ENCODE data around the gene RPS6KL1.

The RPS6KL1 gene

GRCh38 chr14:74922752-74923401 lies at the start of gene RPS6KL1:
Gene RPS6KL1 (minus strand): TSS chr14:74923260. CDS start chr14:74921541, 1,719 bp downstream.
- peak; percentile 80 for DNase-seq

GRCh38 chr14:74968811-74969210 lies 45.8 kb upstream of the RPS6KL1 start:
- DNase-seq: no peak

GRCh38 chr14:74965486-74966153 lies 42.6 kb upstream of the RPS6KL1 start:
- DNase-seq: no peak

GRCh38 chr14:74964787-74965485 lies 41.9 kb upstream of the RPS6KL1 start:
- DNase-seq: no peak

- DNase-seq: no peak
These were observed 40.7 kb upstream of the RPS6KL1 start for GRCh38 chr14:74963705-74964271.

- no peak for DNase-seq
These were observed 40.2 kb upstream of the RPS6KL1 start for GRCh38 chr14:74963178-74963704.

GRCh38 chr14:74962493-74962892 lies 39.4 kb upstream of the RPS6KL1 start:
- DNase-seq: no peak

GRCh38 chr14:74962046-74962445 lies 39.0 kb upstream of the RPS6KL1 start:
- DNase-seq: no peak

- DNase-seq: no peak
These were observed 38.3 kb upstream of the RPS6KL1 start for GRCh38 chr14:74961238-74961911.

GRCh38 chr14:74960736-74961135 lies 37.7 kb upstream of the RPS6KL1 start:
- no peak for DNase-seq

GRCh38 chr14:74959596-74960180 lies 36.6 kb upstream of the RPS6KL1 start:
- DNase-seq: no peak

GRCh38 chr14:74956280-74957072 lies 33.4 kb upstream of the RPS6KL1 start:
- DNase-seq: no peak

- DNase-seq: no peak
These were observed 32.9 kb upstream of the RPS6KL1 start for GRCh38 chr14:74956027-74956279.

- peak; percentile 21 for DNase-seq
These were observed 32.4 kb upstream of the RPS6KL1 start, which contains the start of gene PGF for GRCh38 chr14:74955229-74956026. Gene PGF (minus strand): TSS chr14:74955597. CDS start chr14:74955242, 355 bp downstream.

GRCh38 chr14:74954947-74955228 lies 31.8 kb upstream of the RPS6KL1 start:
- DNase-seq: no peak

GRCh38 chr14:74954232-74954946 lies 31.3 kb upstream of the RPS6KL1 start:
- peak; percentile 65 for DNase-seq

GRCh38 chr14:74953686-74954085 lies 30.6 kb upstream of the RPS6KL1 start:
- no peak for DNase-seq

- no peak for DNase-seq
These were observed 29.8 kb upstream of the RPS6KL1 start for GRCh38 chr14:74952697-74953484.

- no peak for DNase-seq
These were observed 29.2 kb upstream of the RPS6KL1 start for GRCh38 chr14:74952180-74952665.

Measured in NCI-H748 treated with DMSO at 0.1 percent for 48 hours (cell line).